Mucosa of gallbladder (tissue), 1 donor: Measurements from ENCODE around the gene RASD1. TPM values are rescaled to one million over a fixed set of nuclear protein-coding genes. Genes with fewer than 3 reads are reported as not detected.

ENCODE experiments used
- DNase-seq: peaks from one replicate; pipeline ENCODE4 v3.0.0-alpha.2; 2020; ENCODE audit warnings: low spot score
- total RNA-seq: library from RNA; stranded (reverse); gene quantifications from one replicate; pipeline ENCODE4 v1.2.1, GENCODE V29; 2021
- donor health status: DM: no; HTN: no; CAD: no.

The RASD1 gene
- total RNA-seq, 1 donor from 2014 or later, result 4.6 TPM

GRCh38 chr17:17527534-17527933 is 31.3 kb upstream of the RASD1 start:
- DNase-seq, result no peak

- no peak for DNase-seq
These were observed 30.2 kb upstream of the RASD1 start for GRCh38 chr17:17526369-17526768.

GRCh38 chr17:17525956-17526355 is 29.8 kb upstream of the RASD1 start:
- DNase-seq, result no peak

GRCh38 chr17:17525311-17525710 is 29.1 kb upstream of the RASD1 start:
- DNase-seq, result peak; percentile 44

- no peak for DNase-seq
These were observed 27.7 kb upstream of the RASD1 start for GRCh38 chr17:17523731-17524490.

- peak; percentile 37 for DNase-seq
These were observed 27.0 kb upstream of the RASD1 start for GRCh38 chr17:17523001-17523730.

GRCh38 chr17:17520599-17521232 is 24.5 kb upstream of the RASD1 start:
- no peak for DNase-seq

- DNase-seq, result no peak
These were observed 23.7 kb upstream of the RASD1 start for GRCh38 chr17:17519886-17520285.

- no peak for DNase-seq
These were observed 22.8 kb upstream of the RASD1 start for GRCh38 chr17:17518951-17519350.

GRCh38 chr17:17518014-17518413 is 21.8 kb upstream of the RASD1 start:
- DNase-seq, result no peak

- DNase-seq, result no peak
These were observed 20.9 kb upstream of the RASD1 start for GRCh38 chr17:17516941-17517720.

- DNase-seq, result no peak
These were observed 20.0 kb upstream of the RASD1 start for GRCh38 chr17:17515934-17516930.

GRCh38 chr17:17514993-17515933 is 19.1 kb upstream of the RASD1 start:
- DNase-seq, result no peak

GRCh38 chr17:17514361-17514992 is 18.3 kb upstream of the RASD1 start:
- no peak for DNase-seq

GRCh38 chr17:17513626-17514025 is 17.4 kb upstream of the RASD1 start:
- no peak for DNase-seq

GRCh38 chr17:17512866-17513265 is 16.7 kb upstream of the RASD1 start:
- DNase-seq, result no peak

GRCh38 chr17:17511881-17512858 is 16.0 kb upstream of the RASD1 start:
- no peak for DNase-seq

- DNase-seq, result no peak
These were observed 15.1 kb upstream of the RASD1 start for GRCh38 chr17:17511293-17511741.
